HG02642 (cell line): Measurements from ENCODE around the gene CNPY4.
"Not testable (repeated sequence)": the region's sequence is repeated elsewhere in the genome, so short reads cannot be mapped to it uniquely, and the experiment has no call there.

Experiments used
- ATAC-seq: cut with Tn5 transposase; IDR thresholded peaks from one replicate; pipeline ENCODE4 v1.9.1; 2021; ENCODE audit warnings: mild to moderate bottlenecking; ENCODE audit not compliant: unreplicated experiment, poor library complexity

Gene CNPY4

DNA sequence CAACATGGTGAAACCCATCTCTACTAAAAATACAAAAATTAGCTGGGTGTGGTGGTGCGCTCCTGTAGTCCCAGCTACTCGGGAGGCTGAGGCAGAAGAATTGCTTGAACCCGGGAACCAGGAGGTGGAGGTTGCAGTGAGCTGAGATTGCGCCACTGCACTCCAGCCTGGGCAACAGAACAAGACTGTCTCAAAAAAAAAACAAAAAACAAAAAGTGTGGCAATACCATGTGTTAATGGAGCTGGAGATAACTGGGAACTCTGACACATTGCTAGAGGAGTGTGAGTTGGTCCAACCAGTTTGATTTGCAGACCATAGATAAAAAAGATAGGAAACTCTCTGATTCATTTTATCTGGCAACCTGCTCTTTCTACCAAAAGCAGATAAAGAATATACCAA, 26.9 kb downstream of the CNPY4 start:
- not testable (repeated sequence) for ATAC-seq

GRCh38 chr7:100147278-100147677, 27.8 kb downstream of the CNPY4 start:
- no peak for ATAC-seq

DNA sequence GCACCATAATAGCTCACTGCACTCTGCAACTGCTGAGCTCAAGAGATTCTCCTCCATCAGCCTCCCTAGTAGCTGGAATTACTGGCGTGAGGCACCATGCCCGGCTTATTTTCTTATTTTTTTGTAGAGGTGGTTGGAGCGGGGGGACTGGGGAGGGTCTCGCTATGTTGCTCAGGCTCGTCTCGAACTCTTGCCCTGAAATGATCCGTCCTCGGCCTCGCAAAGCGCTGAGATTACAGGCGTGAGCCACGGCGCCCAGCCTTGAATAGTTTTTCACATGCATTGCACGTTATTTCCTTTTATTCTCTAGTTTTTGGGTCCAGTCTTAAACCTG, 28.8 kb downstream of the CNPY4 start:
- ATAC-seq: no peak

- peak; percentile 98 for ATAC-seq
Measured at GRCh38 chr7:100148559-100149328, 29.3 kb downstream of the CNPY4 start, which contains the start of gene LAMTOR4. TSS of gene LAMTOR4 (plus strand) at chr7:100148918. CDS start at chr7:100148973, 55 bp downstream.

GRCh38 chr7:100152404-100152803, 33.0 kb downstream of the CNPY4 start:
- ATAC-seq: no peak

GRCh38 chr7:100152937-100153666, 33.7 kb downstream of the CNPY4 start:
- ATAC-seq: no peak

GRCh38 chr7:100153708-100154535, 34.5 kb downstream of the CNPY4 start:
- no peak for ATAC-seq

- ATAC-seq: no peak
Measured at GRCh38 chr7:100154651-100155491, 35.4 kb downstream of the CNPY4 start.

DNA sequence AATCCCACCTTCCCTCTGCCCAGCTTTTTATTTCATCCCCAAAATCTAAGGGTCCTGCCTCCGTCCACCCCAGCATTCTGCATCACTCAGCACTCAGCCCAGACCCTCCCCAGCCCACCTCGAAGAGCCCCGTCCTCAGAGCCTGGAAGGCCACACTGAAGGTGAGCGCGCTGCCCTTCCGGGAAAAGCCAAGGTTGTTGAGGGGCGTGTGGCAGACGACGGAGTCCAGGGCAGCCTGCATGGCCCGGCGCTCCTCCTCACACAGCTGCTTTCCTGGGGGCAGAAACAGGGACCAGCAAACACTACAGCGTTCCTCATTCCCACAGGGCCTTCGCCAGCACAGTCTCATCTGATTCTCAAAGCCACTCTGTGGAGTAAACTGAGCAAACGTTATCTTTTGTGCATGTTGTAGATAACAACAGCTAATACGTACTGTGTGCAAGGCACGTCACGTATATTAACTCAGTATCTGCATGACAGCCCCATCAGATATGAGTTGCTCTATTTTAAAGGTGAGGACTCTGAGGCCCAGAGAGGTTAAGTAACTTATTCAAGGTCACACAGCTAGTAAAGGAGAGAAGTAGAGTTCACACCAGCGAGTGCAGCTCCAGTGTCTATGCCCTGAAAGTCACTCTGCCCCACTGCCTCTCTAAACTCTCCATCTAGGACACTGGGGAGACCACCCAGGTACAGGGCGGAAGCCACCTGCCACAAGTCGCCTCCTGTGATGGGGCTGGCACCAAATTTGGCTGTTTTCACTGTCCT, 36.3 kb downstream of the CNPY4 start:
- ATAC-seq: no peak

DNA sequence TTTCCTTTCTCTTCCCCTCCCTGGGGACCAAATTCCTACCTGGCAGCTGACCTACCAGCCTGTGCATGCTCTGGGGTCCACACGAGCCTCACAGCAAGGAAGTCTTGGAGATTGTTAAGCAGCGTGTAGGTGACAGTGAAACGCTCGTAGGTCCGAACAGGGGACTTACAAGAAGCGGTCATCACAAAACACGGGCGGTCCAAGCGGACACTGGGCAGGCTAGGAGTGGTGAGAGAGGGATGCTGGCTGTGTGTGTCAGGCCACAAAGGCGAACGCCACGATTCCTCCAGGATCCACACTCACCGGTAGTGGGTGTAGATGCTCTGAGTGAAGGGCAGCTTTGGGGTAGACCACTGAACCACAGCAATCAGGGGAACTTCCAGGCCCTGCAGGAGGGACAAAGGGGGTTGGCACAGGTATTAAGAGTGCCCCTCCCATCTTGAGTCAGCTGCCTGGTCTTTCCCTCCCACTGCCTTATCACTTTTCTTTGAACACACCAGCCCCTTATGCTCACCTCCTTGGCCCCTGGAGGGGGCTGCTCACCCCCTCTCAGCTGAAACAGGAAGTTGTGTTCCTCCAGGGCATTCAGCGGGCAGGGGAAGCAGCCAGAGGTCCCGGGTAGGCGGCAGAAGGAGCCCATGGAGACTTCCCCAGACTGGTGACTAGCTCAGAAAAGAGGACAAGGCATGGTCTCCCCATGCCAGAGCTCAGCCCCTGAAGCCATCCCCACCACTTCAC, 37.1 kb downstream of the CNPY4 start:
- no peak for ATAC-seq

DNA sequence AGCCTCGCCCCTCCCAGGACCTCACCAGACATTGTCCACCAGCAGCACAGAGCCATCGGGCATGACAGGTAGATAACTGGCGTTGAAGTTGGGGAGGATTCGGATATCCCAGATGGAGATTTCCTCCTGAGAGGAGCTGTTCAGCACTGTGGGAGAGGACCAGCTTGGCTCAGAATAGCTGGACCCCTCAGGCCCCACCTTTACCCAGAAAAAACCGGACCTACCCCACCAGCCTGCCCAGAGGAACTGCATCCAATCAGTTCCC, 37.6 kb downstream of the CNPY4 start:
- no peak for ATAC-seq

DNA sequence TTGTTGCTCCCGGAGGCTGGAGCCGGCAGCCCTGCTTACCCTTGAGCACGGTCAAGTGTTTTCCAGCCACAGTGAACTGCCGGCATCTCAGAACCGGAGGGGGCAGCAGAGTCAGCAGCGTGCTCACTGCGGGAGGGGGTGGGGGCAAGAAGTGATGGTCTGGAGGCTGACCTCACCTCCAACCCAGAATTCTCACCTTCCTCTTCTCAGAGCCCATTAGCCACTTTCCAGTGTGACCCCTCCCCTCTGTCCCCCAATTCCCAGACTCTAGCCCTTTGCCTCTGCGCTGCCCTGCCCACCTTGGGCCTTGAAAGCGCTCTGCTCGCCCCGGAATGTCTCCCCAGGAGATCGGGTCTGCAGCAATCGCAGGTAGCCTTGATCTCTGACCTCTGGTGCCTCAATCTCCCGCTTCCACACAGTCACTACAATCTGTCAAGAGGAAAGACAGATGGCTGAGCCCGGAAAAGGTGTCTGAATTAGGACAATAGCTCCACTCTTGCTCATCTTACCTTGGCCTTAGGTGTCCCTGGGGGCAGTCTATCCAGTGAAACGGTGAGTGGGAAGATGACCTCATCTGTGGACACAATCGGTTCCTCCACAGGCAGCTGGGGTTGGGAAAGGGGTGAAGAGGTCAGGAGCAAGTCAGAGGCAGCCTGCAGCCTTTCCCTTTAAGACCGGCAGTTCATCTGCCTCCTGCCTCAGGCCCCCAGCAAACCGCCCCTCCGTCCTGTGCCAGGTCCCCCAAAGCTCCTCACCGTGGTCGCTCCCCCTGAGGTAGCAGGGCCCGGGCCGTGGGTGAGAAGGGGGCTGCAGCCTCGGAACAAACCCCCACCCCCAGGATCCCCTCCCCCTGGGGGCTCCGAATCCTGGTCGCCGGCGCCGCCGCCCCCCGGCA, 38.1 kb downstream of the CNPY4 start:
- ATAC-seq: no peak

GRCh38 chr7:100158229-100159098, 39.0 kb downstream of the CNPY4 start, which contains the start of gene TRAPPC14:
TSS of gene TRAPPC14 (minus strand) at chr7:100158723. CDS start at chr7:100158499, 224 bp downstream.
- ATAC-seq: peak; percentile 85

GRCh38 chr7:100159099-100159623, 39.7 kb downstream of the CNPY4 start:
- no peak for ATAC-seq

- ATAC-seq: no peak
Measured at GRCh38 chr7:100160067-100160466, 40.6 kb downstream of the CNPY4 start.

DNA sequence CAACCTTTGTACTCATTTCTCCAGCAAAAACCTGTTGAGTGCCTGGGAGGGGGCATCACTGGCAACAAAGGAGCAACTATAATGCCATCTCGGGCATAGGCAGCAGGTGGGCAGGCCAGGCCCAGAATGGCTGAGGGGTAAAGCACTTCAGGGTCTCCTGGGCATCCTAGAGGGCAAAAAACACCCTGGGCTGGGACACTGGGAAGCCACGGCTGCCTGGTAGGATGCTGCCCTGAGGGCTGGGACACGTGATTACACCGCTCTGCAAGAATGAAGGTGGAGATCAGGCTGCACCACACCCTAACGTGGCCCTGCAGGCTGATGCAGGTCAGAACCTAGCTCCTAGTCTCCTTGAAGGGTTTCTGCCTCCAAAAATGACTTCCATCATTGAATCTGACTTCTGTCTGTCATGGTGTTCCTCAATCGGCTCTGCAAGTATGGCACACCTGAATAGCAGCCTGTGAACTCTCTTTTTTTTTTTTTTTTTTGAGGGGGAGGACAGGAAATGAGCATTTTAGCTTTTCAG, 43.6 kb downstream of the CNPY4 start:
- no peak for ATAC-seq
